Mucosa of stomach (tissue), 1 donor: ENCODE data around the gene DHRSX.

Source experiments
- H3K27me3 ChIP-seq: one replicate; pipeline ENCODE4 v1.7.0; 2013; ENCODE audit warnings: mild to moderate bottlenecking, low read length; ENCODE audit not compliant: control insufficient read depth, insufficient read depth
- H3K36me3 ChIP-seq: one replicate; pipeline ENCODE4 v1.7.0; 2013; ENCODE audit warnings: low read length; ENCODE audit not compliant: control insufficient read depth, insufficient read depth
- H3K4me1 ChIP-seq: one replicate; pipeline ENCODE4 v1.7.0; 2013; ENCODE audit warnings: mild to moderate bottlenecking, low read length; ENCODE audit not compliant: control insufficient read depth, insufficient read depth
- H3K4me3 ChIP-seq: one replicate; pipeline ENCODE4 v1.7.0; 2013; ENCODE audit warnings: low read length
- H3K9ac ChIP-seq: one replicate; pipeline ENCODE4 v1.7.0; 2013; ENCODE audit warnings: mild to moderate bottlenecking, low read length, moderate library complexity
- H3K9me3 ChIP-seq: one replicate; pipeline ENCODE4 v1.7.0; 2013; ENCODE audit warnings: mild to moderate bottlenecking, low read length, moderate library complexity; ENCODE audit not compliant: control insufficient read depth
- donor health status: Pancreatic carcinoma.

Gene DHRSX

DNA sequence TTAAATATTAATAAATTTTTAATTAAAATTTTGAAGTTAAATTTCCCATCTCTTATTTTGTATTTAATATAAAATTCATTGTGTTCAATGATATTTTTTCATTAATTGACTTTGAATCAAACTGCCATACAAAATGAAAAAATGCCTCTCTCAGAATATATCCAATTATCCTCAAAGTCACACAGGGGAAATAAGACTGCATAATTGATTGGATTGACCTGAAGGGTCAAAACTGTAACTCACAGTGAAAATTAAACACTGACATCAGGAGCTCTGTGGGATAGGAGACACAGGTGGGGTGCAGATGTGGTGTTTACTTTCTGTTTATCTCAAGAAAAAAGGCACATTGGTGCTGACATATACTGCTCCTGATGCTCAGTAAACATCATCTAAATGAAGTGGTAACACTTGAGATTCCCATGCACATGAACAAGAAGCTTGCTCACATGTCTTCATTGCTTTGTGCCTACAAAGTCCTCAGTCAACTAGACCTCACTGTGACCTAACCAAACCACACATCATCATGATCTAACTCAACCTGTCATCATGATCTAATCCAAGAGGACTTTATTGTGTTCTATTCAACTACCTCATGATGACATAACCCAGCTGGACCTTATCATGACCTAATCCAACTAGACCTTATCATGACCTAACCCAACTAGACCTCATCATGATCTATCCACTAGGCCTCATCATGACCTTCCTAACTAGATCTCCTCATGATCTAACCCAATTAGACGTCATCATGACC, 83.7 kb downstream of the DHRSX start:
- Histone ChIP-seq H3K4me3 (no peak overlapping the region), H3K27me3 (no peaks in the 10 kb centered on the region), H3K4me1 (no peaks in the 10 kb centered on the region), H3K9me3 (no peaks in the 10 kb centered on the region), H3K9ac (no peak overlapping the region), H3K36me3 (no peaks in the 10 kb centered on the region)

DNA sequence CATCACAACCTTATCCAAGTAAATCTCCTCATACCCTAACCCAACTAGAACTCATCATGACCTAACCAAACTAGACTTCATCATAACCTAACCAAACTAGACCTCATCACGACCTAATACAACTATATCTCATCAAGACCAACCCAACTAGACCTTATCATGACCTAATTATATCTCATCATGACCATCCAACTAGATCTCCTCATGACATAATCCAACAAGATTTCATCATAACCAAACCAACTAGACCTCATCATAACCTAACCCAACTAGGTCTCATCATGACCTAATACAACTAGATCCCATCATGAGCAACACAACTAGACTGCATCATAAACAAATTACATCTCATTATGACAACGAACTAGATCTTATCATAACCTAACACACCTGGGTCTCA, 86.4 kb downstream of the DHRSX start:
- H3K4me3 ChIP-seq, result no peak overlapping the region
- peaks cover 6% of the 10 kb centered on the region for H3K4me1 ChIP-seq
- H3K36me3 ChIP-seq, result no peaks in the 10 kb centered on the region
- H3K9ac ChIP-seq, result no peak overlapping the region
- no peaks in the 10 kb centered on the region for H3K9me3 ChIP-seq
- no peaks in the 10 kb centered on the region for H3K27me3 ChIP-seq

GRCh38 chrX:2413969-2414368, 86.8 kb downstream of the DHRSX start:
- H3K9ac ChIP-seq, result no peak overlapping the region
- H3K4me3 ChIP-seq, result no peak overlapping the region
- H3K27me3 ChIP-seq, result no peaks in the 10 kb centered on the region
- H3K9me3 ChIP-seq, result no peaks in the 10 kb centered on the region
- H3K36me3 ChIP-seq, result no peaks in the 10 kb centered on the region
- H3K4me1 ChIP-seq, result peaks cover 6% of the 10 kb centered on the region

DNA sequence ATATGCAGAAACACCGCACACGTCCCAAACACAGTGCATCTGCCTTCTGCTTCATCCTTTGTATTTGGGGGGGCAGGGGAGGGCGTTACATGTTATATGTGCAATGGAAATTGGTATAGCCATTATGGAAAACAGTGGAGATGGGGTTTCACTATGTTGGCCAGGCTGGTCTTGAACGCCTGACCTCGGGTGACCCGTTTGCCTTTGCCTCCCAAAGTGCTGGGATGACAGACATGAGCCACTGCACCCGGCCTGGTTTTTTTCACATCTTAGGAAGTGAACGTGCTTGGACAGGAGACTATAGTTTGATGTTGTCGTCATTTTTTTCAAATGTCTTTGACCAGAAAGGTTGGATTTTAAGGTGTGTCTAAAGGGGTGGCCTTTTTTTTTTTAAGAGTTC, 88.6 kb downstream of the DHRSX start:
- Histone ChIP-seq H3K4me1 (peaks cover 6% of the 10 kb centered on the region), H3K4me3 (no peak overlapping the region), H3K9ac (no peak overlapping the region), H3K36me3 (peaks cover 5% of the 10 kb centered on the region), H3K27me3 (no peaks in the 10 kb centered on the region), H3K9me3 (no peaks in the 10 kb centered on the region)

GRCh38 chrX:2410279-2411020, 90.3 kb downstream of the DHRSX start:
- Histone ChIP-seq H3K9me3 (no peaks in the 10 kb centered on the region), H3K27me3 (no peaks in the 10 kb centered on the region), H3K9ac (no peak overlapping the region), H3K4me1 (peaks cover 6% of the 10 kb centered on the region), H3K36me3 (peaks cover 5% of the 10 kb centered on the region), H3K4me3 (no peak overlapping the region)

DNA sequence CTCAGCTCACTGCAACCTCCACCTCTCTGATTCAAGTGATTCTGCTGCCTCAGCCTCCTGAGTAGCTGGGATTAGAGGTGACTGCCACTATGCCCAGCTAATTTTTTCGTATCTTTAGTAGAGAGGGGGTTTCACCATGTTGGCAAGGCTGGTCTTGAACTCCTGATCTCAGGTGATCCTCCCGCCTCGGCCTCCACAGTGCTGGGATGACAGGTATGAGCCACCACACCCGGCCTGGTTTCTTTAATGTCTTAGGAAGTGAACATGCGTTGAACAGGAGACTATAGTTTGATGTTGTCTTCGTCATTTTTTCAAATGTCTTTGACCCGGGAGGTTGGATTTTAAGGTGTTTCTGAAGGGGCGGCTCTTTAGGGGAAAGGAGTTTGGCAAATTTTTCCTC, 91.0 kb downstream of the DHRSX start:
- Histone ChIP-seq H3K9ac (no peak overlapping the region), H3K27me3 (no peaks in the 10 kb centered on the region), H3K36me3 (peaks cover 5% of the 10 kb centered on the region), H3K4me3 (no peak overlapping the region), H3K4me1 (peaks cover 6% of the 10 kb centered on the region), H3K9me3 (no peaks in the 10 kb centered on the region)

DNA sequence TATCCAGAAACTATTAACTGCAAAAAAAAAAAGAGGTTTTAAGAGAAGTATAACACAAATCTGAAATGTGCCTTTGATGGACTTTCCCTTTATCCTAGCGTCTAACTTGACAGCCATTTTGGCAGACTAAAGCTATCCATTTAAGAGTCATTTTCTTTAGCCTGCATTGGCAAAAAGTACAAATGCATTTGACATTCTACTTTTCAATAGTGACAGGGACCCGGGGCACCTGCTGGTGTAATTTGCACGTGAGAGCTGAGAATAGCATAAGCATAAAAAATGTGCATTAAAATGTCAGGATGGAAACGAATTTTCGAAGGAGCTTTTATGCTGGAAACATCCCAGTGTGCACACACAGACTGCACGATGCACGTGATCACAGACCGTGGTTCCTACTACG, 91.9 kb downstream of the DHRSX start:
- H3K9ac ChIP-seq, result no peak overlapping the region
- H3K36me3 ChIP-seq, result peaks cover 5% of the 10 kb centered on the region
- no peaks in the 10 kb centered on the region for H3K27me3 ChIP-seq
- no peaks in the 10 kb centered on the region for H3K9me3 ChIP-seq
- H3K4me1 ChIP-seq, result peaks cover 6% of the 10 kb centered on the region
- H3K4me3 ChIP-seq, result no peak overlapping the region

DNA sequence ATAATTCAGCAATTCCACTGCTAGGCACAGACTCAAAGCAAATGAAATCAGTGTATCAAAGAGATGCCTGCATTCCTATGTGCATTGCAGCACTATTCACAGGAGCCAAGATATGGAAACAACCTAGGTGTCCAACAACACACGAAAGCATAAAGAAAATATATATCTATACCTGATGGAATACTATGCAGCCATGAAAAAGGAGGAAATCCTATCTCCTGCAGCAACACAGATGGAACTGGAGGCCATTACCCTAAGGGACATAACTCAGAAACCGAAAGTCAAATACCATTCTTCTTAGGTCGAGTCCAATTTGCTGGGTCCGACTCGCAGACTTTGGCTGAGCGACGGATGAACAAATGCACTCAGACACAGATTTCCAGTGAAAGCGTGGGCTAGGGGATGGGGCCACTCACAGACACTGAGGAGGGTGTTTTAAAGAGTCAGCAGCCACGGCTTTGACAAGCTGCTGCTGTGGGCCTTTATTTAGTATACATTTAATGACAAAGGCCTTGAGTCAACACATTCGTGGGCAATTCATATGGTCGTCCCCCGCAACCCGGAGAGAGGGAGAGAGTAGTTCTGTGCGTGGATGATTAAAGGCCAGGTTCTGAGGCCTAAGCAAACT, 93.8 kb downstream of the DHRSX start:
- Histone ChIP-seq H3K4me3 (no peak overlapping the region), H3K9me3 (no peaks in the 10 kb centered on the region), H3K4me1 (peaks cover 9% of the 10 kb centered on the region), H3K9ac (no peak overlapping the region), H3K27me3 (no peaks in the 10 kb centered on the region), H3K36me3 (peaks cover 5% of the 10 kb centered on the region)

GRCh38 chrX:2404776-2405175, 96.0 kb downstream of the DHRSX start:
- peaks cover 5% of the 10 kb centered on the region for H3K36me3 ChIP-seq
- no peak overlapping the region for H3K4me3 ChIP-seq
- H3K9me3 ChIP-seq, result no peaks in the 10 kb centered on the region
- H3K9ac ChIP-seq, result no peak overlapping the region
- no peaks in the 10 kb centered on the region for H3K27me3 ChIP-seq
- H3K4me1 ChIP-seq, result peaks cover 4% of the 10 kb centered on the region

- H3K9me3 ChIP-seq, result no peaks in the 10 kb centered on the region
- H3K9ac ChIP-seq, result peak overlapping the region; percentile 3
- H3K36me3 ChIP-seq, result no peaks in the 10 kb centered on the region
- peaks cover 4% of the 10 kb centered on the region for H3K4me1 ChIP-seq
- H3K4me3 ChIP-seq, result no peak overlapping the region
- H3K27me3 ChIP-seq, result no peaks in the 10 kb centered on the region
These were observed 98.5 kb downstream of the DHRSX start for GRCh38 chrX:2402361-2402690.

- Histone ChIP-seq H3K9me3 (no peaks in the 10 kb centered on the region), H3K27me3 (no peaks in the 10 kb centered on the region), H3K4me3 (no peak overlapping the region), H3K36me3 (no peaks in the 10 kb centered on the region), H3K4me1 (peaks cover 4% of the 10 kb centered on the region), H3K9ac (peak overlapping the region; percentile 3)
These were observed 99.0 kb downstream of the DHRSX start for GRCh38 chrX:2401590-2402360.

- peak overlapping the region; percentile 3 for H3K9ac ChIP-seq
- no peaks in the 10 kb centered on the region for H3K9me3 ChIP-seq
- no peak overlapping the region for H3K4me3 ChIP-seq
- H3K36me3 ChIP-seq, result no peaks in the 10 kb centered on the region
- H3K4me1 ChIP-seq, result peaks cover 4% of the 10 kb centered on the region
- H3K27me3 ChIP-seq, result no peaks in the 10 kb centered on the region
These were observed 99.6 kb downstream of the DHRSX start for GRCh38 chrX:2401201-2401589.
